Mucosa of descending colon (tissue), 3 donors: ENCODE data around the gene TNIP1. TPM values are rescaled to one million over a fixed set of nuclear protein-coding genes. Genes with fewer than 3 reads are reported as not detected.
A peak's percentile ranks its signal among the peaks of the same experiment; 100 is the strongest.

ENCODE experiments used
- ATAC-seq: fragments of 200-7000 bp; cut with Tn5 transposase; one replicate; pipeline ENCODE4 v1.9.1; 2020; ENCODE audit warnings: mild to moderate bottlenecking, moderate library complexity
- DNase-seq, 3 donors: peaks; one replicate each; pipeline ENCODE4 v3.0.0-alpha.2; 2020
- H3K36me3 ChIP-seq: fragments of 200-600 bp; one replicate; pipeline ENCODE4 v1.8.0; 2021; ENCODE audit warnings: low read depth, mild to moderate bottlenecking
- H3K4me1 ChIP-seq: fragments of 200-600 bp; one replicate; pipeline ENCODE4 v1.8.0; 2021; ENCODE audit warnings: low read depth, mild to moderate bottlenecking
- H3K4me3 ChIP-seq: fragments of 200-600 bp; one replicate; pipeline ENCODE4 v1.8.0; 2021; ENCODE audit warnings: mild to moderate bottlenecking
- H3K9me3 ChIP-seq: fragments of 200-600 bp; one replicate; pipeline ENCODE4 v1.8.0; 2021; ENCODE audit warnings: mild to moderate bottlenecking
- CTCF ChIP-seq: fragments of 200-600 bp; IDR thresholded peaks from one replicate; pipeline ENCODE4 v1.8.0; 2022; ENCODE audit warnings: antibody characterized with exemption, mild to moderate bottlenecking
- intact Hi-C, 2 donors: fragments of 100-400 bp; cut with DNase I in 1 of 2; cut with micrococcal nuclease in 1 of 2; formaldehyde crosslinking; loops; one replicate each; pipeline versions ENCODE4 v1.11.0 to v1.11.1; 2022; cut with DNase I, micrococcal nuclease
- total RNA-seq, 3 donors: library from RNA; stranded (reverse); fragmentation: NEBNext Ultra II Directional in 2 of 3; extraction: Animal tissue kit (Norgen Biotek cat#: 25700) in 2 of 3; gene quantifications; one replicate each; pipeline versions ENCODE4 v1.2.1 to v1.2.4, GENCODE V29; 2021 to 2023
- donor health status: DM: no; HTN: no; CAD: no; lungs with moderate emphysema.
- donor health status: DM: no; HTN: no; CAD: no.
- donor health status: DM: no; HTN: yes; CAD: no.

The TNIP1 gene
- total RNA-seq, 3 donors from 2014 or later = 140 to 218 (median 156) TPM

- H3K9me3 ChIP-seq = no peaks in the 10 kb centered on the region
- peaks cover 60% of the 10 kb centered on the region for H3K4me1 ChIP-seq
- H3K4me3 ChIP-seq = no peak overlapping the region
- peak in 1 of 3 donors; percentile 68 for DNase-seq
- peaks cover 3% of the 10 kb centered on the region for H3K36me3 ChIP-seq
- TF ChIP-seq CTCF = no peak
- peak; percentile 44 for ATAC-seq
- intact Hi-C loops = no loop called here
These were observed 14.0 kb upstream of the TNIP1 start for GRCh38 chr5:151094852-151095245.

GRCh38 chr5:151094030-151094851 is 13.4 kb upstream of the TNIP1 start:
- ATAC-seq = peak; percentile 54
- no peak for TF ChIP-seq CTCF
- no peaks in the 10 kb centered on the region for H3K9me3 ChIP-seq
- H3K4me3 ChIP-seq = no peak overlapping the region
- peak in 2 of 3 donors; percentile 64 to 78 for DNase-seq
- intact Hi-C loops = no loop called here
- peaks cover 3% of the 10 kb centered on the region for H3K36me3 ChIP-seq
- peaks cover 54% of the 10 kb centered on the region for H3K4me1 ChIP-seq

- no peak for TF ChIP-seq CTCF
- H3K9me3 ChIP-seq = no peaks in the 10 kb centered on the region
- intact Hi-C loops = no loop called here
- no peak for DNase-seq
- H3K4me1 ChIP-seq = peaks cover 53% of the 10 kb centered on the region
- ATAC-seq = peak; percentile 12
- H3K4me3 ChIP-seq = no peak overlapping the region
- H3K36me3 ChIP-seq = peaks cover 3% of the 10 kb centered on the region
These were observed 12.6 kb upstream of the TNIP1 start for GRCh38 chr5:151093476-151093889.

- Histone ChIP-seq H3K4me3 (no peak overlapping the region), H3K4me1 (peaks cover 51% of the 10 kb centered on the region), H3K36me3 (peaks cover 3% of the 10 kb centered on the region), H3K9me3 (no peaks in the 10 kb centered on the region)
- DNase-seq (no peak), ATAC-seq (peak; percentile 26)
- intact Hi-C loops = no loop called here
- no peak for TF ChIP-seq CTCF
These were observed 11.9 kb upstream of the TNIP1 start for GRCh38 chr5:151092762-151093161.

GRCh38 chr5:151089726-151090125 is 8.9 kb upstream of the TNIP1 start:
- H3K4me1 ChIP-seq = peaks cover 41% of the 10 kb centered on the region
- no peak overlapping the region for H3K4me3 ChIP-seq
- intact Hi-C loops = no loop called here
- DNase-seq (no peak), ATAC-seq (no peak)
- no peaks in the 10 kb centered on the region for H3K36me3 ChIP-seq
- TF ChIP-seq CTCF = no peak
- H3K9me3 ChIP-seq = no peaks in the 10 kb centered on the region
